ENCODE measurements around the gene ATP11A.

- TF ChIP-seq CTCF (IDR thresholded peaks at IDR 0.05; ENCODE audit: low read depth, low read length): no peak
- no peak for TF ChIP-seq EZH2phosphoT487 (IDR thresholded peaks at IDR 0.05; ENCODE audit: low read depth)
Observed at GRCh38 chr13:112824429-112824828, 134.6 kb downstream of the ATP11A start.
